K562 (cell line): Measurements from ENCODE around the gene PARD3B. TPM values are rescaled to one million over a fixed set of nuclear protein-coding genes. Genes with fewer than 3 reads are reported as not detected.

Source experiments
- ATAC-seq: fragments of 200-7000 bp; cut with Tn5 transposase; 3 replicates; pipeline ENCODE4 v1.9.1; 2020; ENCODE audit warnings: moderate library complexity
- BruUV-seq: library from RNA; stranded (reverse); fragments of 400-500 nt; replicated peaks from 2 replicates; lab custom pipeline; 2021; lab: Mats Ljungman, UMichigan
- CTCF ChIA-PET: fragments of 300-600 bp; formaldehyde crosslinking; extraction: SDS; loops from one replicate; lab custom pipeline; 2021; ENCODE audit warnings: low intra/inter-chr PET ratio; lab: Yijun Ruan, JAX
- POLR2A ChIA-PET: fragments of 300-600, 350-650 bp; sonication (Branson Sonifier 250); formaldehyde crosslinking; extraction: SDS; loops from one replicate; lab custom pipeline; 2021; ENCODE audit warnings: antibody characterized with exemption, inconsistent platforms; lab: Yijun Ruan, JAX
- DNase-seq, 4 experiments: peaks; one replicate each; pipeline versions ENCODE4 v3.0.0 to v3.0.0-alpha.2; 2011 to 2018; ENCODE audit warnings: low spot score in 3 of 4, mixed read lengths in 3 of 4; ENCODE audit errors: extremely low read depth in 1 of 4
- FAIRE-seq: peaks from 2 replicates; lab custom pipeline; 2011; peaks lifted over from hg19 to GRCh38; lab: Jason Lieb, UNC
- H2AFZ ChIP-seq: 2 replicates; pipeline ENCODE4 v1.6.0; 2011; ENCODE audit warnings: low read depth, low read length, control low read depth, inconsistent platforms
- H3K27ac ChIP-seq: fragments of 200-600 bp; 3 replicates; pipeline ENCODE4 v1.8.0; 2011; ENCODE audit warnings: low read depth, mild to moderate bottlenecking, control low read depth, inconsistent platforms, low read length, moderate library complexity, mixed read lengths; ENCODE audit errors: extremely low read depth
- H3K27me3 ChIP-seq, 2 experiments: fragments of 300-600 bp in 1 of 2; 2 replicates in 1 of 2; 3 replicates in 1 of 2; pipeline versions ENCODE4 v1.6.0 to v1.8.0; 2011; ENCODE audit warnings: inconsistent platforms in 2 of 2, low read length in 2 of 2, mild to moderate bottlenecking in 1 of 2, mixed read lengths in 1 of 2, moderate library complexity in 1 of 2; ENCODE audit not compliant: control insufficient read depth in 2 of 2, insufficient read depth in 2 of 2
- H3K36me3 ChIP-seq: fragments of 300-600 bp; 3 replicates; pipeline ENCODE4 v1.8.0; 2011; ENCODE audit warnings: mild to moderate bottlenecking, low read length, inconsistent platforms; ENCODE audit not compliant: control insufficient read depth, insufficient read depth
- H3K4me1 ChIP-seq, 2 experiments: fragments of 200-600 bp in 1 of 2; replicated peaks in 1 of 2; 2 replicates in 1 of 2; 3 replicates in 1 of 2; pipeline versions ENCODE4 v1.5.1 to v1.8.0; 2011; ENCODE audit warnings: inconsistent platforms in 2 of 2, low read length in 2 of 2, mild to moderate bottlenecking in 1 of 2, mixed read lengths in 1 of 2, moderate library complexity in 1 of 2; ENCODE audit not compliant: control insufficient read depth in 2 of 2, insufficient read depth in 2 of 2
- H3K4me2 ChIP-seq: 2 replicates; pipeline ENCODE4 v1.6.1; 2011; ENCODE audit warnings: low read length, control low read depth, inconsistent platforms, mixed read lengths; ENCODE audit not compliant: insufficient read depth
- H3K4me3 ChIP-seq: fragments of 200-600 bp; sonication (generic), shearing (Covaris generic); 2 replicates; pipeline ENCODE4 v1.5.1; 2016; ENCODE audit warnings: control low read depth, inconsistent platforms
- H3K79me2 ChIP-seq: fragments of 200-600 bp; 3 replicates; pipeline ENCODE4 v1.8.0; 2011; ENCODE audit warnings: low read length, inconsistent platforms; ENCODE audit not compliant: control insufficient read depth, insufficient read depth
- H3K9ac ChIP-seq, 2 experiments: 2 replicates each; pipeline versions ENCODE4 v1.6.0 to v1.6.1; 2011; ENCODE audit warnings: low read depth in 2 of 2, low read length in 2 of 2, control low read depth in 1 of 2, inconsistent platforms in 1 of 2, mild to moderate bottlenecking in 1 of 2, mixed read lengths in 1 of 2; ENCODE audit not compliant: insufficient read depth in 1 of 2
- H3K9me1 ChIP-seq: one replicate; pipeline ENCODE4 v1.6.0; 2011; ENCODE audit warnings: inconsistent platforms, mild to moderate bottlenecking, low read length, moderate library complexity; ENCODE audit not compliant: control insufficient read depth, insufficient read depth
- H3K9me3 ChIP-seq: replicated peaks from 2 replicates; pipeline ENCODE4 v1.5.1; 2011; ENCODE audit warnings: low read depth, low read length, inconsistent platforms; ENCODE audit not compliant: control insufficient read depth, insufficient read depth
- H4K20me1 ChIP-seq: replicated peaks from 2 replicates; pipeline ENCODE4 v1.6.1; 2011; ENCODE audit warnings: low read length, inconsistent platforms, mixed read lengths; ENCODE audit not compliant: control insufficient read depth, insufficient read depth
- CLOCK ChIP-seq: fragments of 250-450 bp; sonication (Bioruptor Pico); IDR thresholded peaks from 2 replicates; pipeline ENCODE4 v1.4.0; 2020; ENCODE audit warnings: mild to moderate bottlenecking, moderate library complexity, borderline replicate concordance
- ESRRB ChIP-seq: fragments of 250-450 bp; sonication (Bioruptor Pico); IDR thresholded peaks from 2 replicates; pipeline ENCODE4 v1.5.0; 2020; ENCODE audit warnings: mild to moderate bottlenecking, moderate library complexity, borderline replicate concordance
- FIP1L1 ChIP-seq: fragments of 200-400 bp; formaldehyde crosslinking; IDR thresholded peaks from 2 replicates; pipeline ENCODE4 v1.6.1; 2018; ENCODE audit warnings: mild to moderate bottlenecking, low read depth, low read length; ENCODE audit not compliant: poor library complexity, severe bottlenecking
- PPARD ChIP-seq: fragments of 250-450 bp; sonication (Bioruptor Pico); IDR thresholded peaks from 2 replicates; pipeline ENCODE4 v1.8.0; 2022; ENCODE audit warnings: inconsistent platforms, mild to moderate bottlenecking, moderate library complexity
- RBM25 ChIP-seq: fragments of 200-400 bp; formaldehyde crosslinking; IDR thresholded peaks from 2 replicates; pipeline ENCODE4 v1.6.1; 2018; ENCODE audit warnings: low read length, low read depth, moderate library complexity; ENCODE audit not compliant: severe bottlenecking
- RUNX1 ChIP-seq: sonication (generic); IDR thresholded peaks from 2 replicates; pipeline ENCODE4 v1.6.1; 2016; ENCODE audit warnings: antibody characterized with exemption, low read depth
- SMARCA5 ChIP-seq: fragments of 450-650 bp; IDR thresholded peaks from 2 replicates; pipeline ENCODE4 v1.6.1; 2016
- SREBF1 ChIP-seq: fragments of 150-350 bp; IDR thresholded peaks from 2 replicates; pipeline ENCODE4 v1.6.1; 2014; ENCODE audit warnings: antibody characterized with exemption, low read depth, low read length, borderline replicate concordance
- ZBTB49 ChIP-seq: sonication (generic); formaldehyde crosslinking; IDR thresholded peaks from 2 replicates; pipeline ENCODE4 v1.8.0; 2022; ENCODE audit warnings: missing genetic modification reagents, mild to moderate bottlenecking, borderline replicate concordance
- ZBTB8A ChIP-seq: fragments of 450-650 bp; IDR thresholded peaks from 2 replicates; pipeline ENCODE4 v1.6.1; 2018; ENCODE audit warnings: mild to moderate bottlenecking, moderate library complexity; ENCODE audit not compliant: partially characterized antibody
- ZNF347 ChIP-seq: fragments of 450-650 bp; formaldehyde crosslinking; IDR thresholded peaks from 2 replicates; pipeline ENCODE4 v1.4.0; 2020; ENCODE audit warnings: low read depth, mild to moderate bottlenecking, moderate library complexity
- ZNF695 ChIP-seq: fragments of 450-650 bp; formaldehyde crosslinking; IDR thresholded peaks from 2 replicates; pipeline ENCODE4 v1.4.0; 2020; ENCODE audit warnings: mild to moderate bottlenecking, moderate library complexity
- ZZZ3 ChIP-seq: fragments of 450-650 bp; IDR thresholded peaks from 2 replicates; pipeline ENCODE4 v1.6.1; 2016; ENCODE audit warnings: antibody characterized with exemption, mild to moderate bottlenecking, moderate library complexity
- WGBS: fragments of 100-300 bp; shearing (Covaris generic); methylation state at CpG from one replicate; pipeline ENCODE4 v1.1.6; 2016; ENCODE audit warnings: low coverage, mixed read lengths; ENCODE audit not compliant: insufficient coverage; ENCODE audit errors: missing lambda C conversion rate; 5-methylcytosine and 5-hydroxymethylcytosine counted together
- in situ Hi-C: fragments of 300-500 bp; cut with MboI; formaldehyde crosslinking; loops from 4 replicates; pipeline ENCODE4 v1.15.0; 2018; ENCODE audit warnings: inconsistent platforms, mixed read lengths
- intact Hi-C: fragments of 100-400 bp; cut with micrococcal nuclease; formaldehyde crosslinking; loops from 2 replicates; pipeline ENCODE4 v1.14.2; 2022
- polyA plus RNA-seq, 8 experiments: library from polyadenylated mRNA; depleted of rRNA in 4 of 8; stranded (reverse) in 5 of 8; unstranded in 3 of 8; fragments of >200 nt; fragmentation: Nextera tagmentation in 2 of 8; fragmentation: Illumina TruSeq in 1 of 8; extraction: Ambion mirVana in 2 of 8; extraction: Trizol in 1 of 8; gene quantifications; 2 replicates each; pipeline versions ENCODE4 v1.2.1 to v1.2.3, GENCODE V29; 2011 to 2014; ENCODE audit warnings: inconsistent platforms in 1 of 8, missing spikeins in 1 of 8
- total RNA-seq, 7 experiments: library from RNA; depleted of rRNA in 6 of 7; stranded (reverse); fragments of >200 nt in 6 of 7; fragmentation: Illumina TruSeq in 2 of 7; extraction: Trizol in 2 of 7; gene quantifications; 2 replicates each; pipeline versions ENCODE4 v1.2.1 to v1.2.3, GENCODE V29; 2011 to 2021; ENCODE audit warnings: low replicate concordance in 1 of 7

The PARD3B gene
- total and polyA plus RNA-seq, 9 of the 15 experiments (the other 6 are each of a cell fraction or from before 2014, with no cell fraction given): 0.15 to 3.0 (median 1.1) TPM

GRCh38 chr2:204886713-204887112, 341.4 kb downstream of the PARD3B start:
- Histone ChIP-seq H3K9me3 (no peaks in the 10 kb centered on the region), H3K9ac (no peak overlapping the region), H3K9me1 (no peaks in the 10 kb centered on the region), H3K79me2 (no peaks in the 10 kb centered on the region), H3K36me3 (no peaks in the 10 kb centered on the region), H2AFZ (no peak overlapping the region), H4K20me1 (no peaks in the 10 kb centered on the region), H3K4me2 (no peak overlapping the region), H3K27ac (no peak overlapping the region), H3K27me3 (no peaks in the 10 kb centered on the region), H3K4me3 (no peak overlapping the region), H3K4me1 (no peaks in the 10 kb centered on the region)
- 0% methylated on average over 1 of the region's 1 CpG for WGBS
- DNase-seq: no peak
- CTCF ChIA-PET: interaction anchor here (0.8 kb wide), 1 partner anchor 788 kb away, joined by 4 read pairs; no protein-coding TSS in a partner anchor
- POLR2A ChIA-PET: no interaction called here
- FAIRE-seq: no peak
- TF ChIP-seq ZNF347 (CRISPR knock-in tag): no peak
- TF ChIP-seq SMARCA5: no peak
- no peak for TF ChIP-seq RBM25
- TF ChIP-seq ZBTB8A: no peak
- TF ChIP-seq ESRRB: no peak
- no peak for TF ChIP-seq RUNX1
- TF ChIP-seq CLOCK (CRISPR knock-in tag): no peak
- no peak for TF ChIP-seq ZBTB49 (CRISPR knock-in tag)
- TF ChIP-seq ZNF695 (CRISPR knock-in tag): no peak
- TF ChIP-seq SREBF1: no peak
- TF ChIP-seq ZZZ3: no peak
- TF ChIP-seq PPARD (CRISPR knock-in tag): no peak
- no peak for TF ChIP-seq FIP1L1
- in situ Hi-C loops (no loop called here), intact Hi-C loops (loop anchor here (10.0 kb wide), 2 partner anchors 788 to 998 kb away; no protein-coding TSS in a partner anchor)
- no peak for ATAC-seq
- no TSS peak for BruUV-seq
